MCF 10A (cell line): Measurements from ENCODE around the gene FOXN3. TPM values are rescaled to one million over a fixed set of nuclear protein-coding genes. Genes with fewer than 3 reads are reported as not detected.

Experiments used
- BruUV-seq: library from RNA; stranded (reverse); fragments of 400-500 nt; replicated peaks from 2 replicates; lab custom pipeline; 2021; lab: Mats Ljungman, UMichigan
- CTCF ChIA-PET: fragments of 300-600 bp; sonication (Branson Sonifier 250); formaldehyde crosslinking; extraction: SDS; loops from one replicate; lab custom pipeline; 2021; ENCODE audit warnings: antibody characterized with exemption, inconsistent platforms; lab: Yijun Ruan, JAX
- POLR2A ChIA-PET: fragments of 300-600, 350-650 bp; sonication (Branson Sonifier 250); formaldehyde crosslinking; extraction: SDS; loops from one replicate; lab custom pipeline; 2020; ENCODE audit warnings: antibody characterized with exemption, inconsistent platforms; lab: Yijun Ruan, JAX
- DNase-seq: peaks from one replicate; pipeline ENCODE4 v3.0.0-alpha.2; 2018; ENCODE audit not compliant: unreplicated experiment
- H3K27ac Mint-ChIP-seq: one replicate; pipeline ENCODE4 v1.8.0; 2022; ENCODE audit warnings: mild to moderate bottlenecking, low read depth, mixed read lengths; ENCODE audit not compliant: unreplicated experiment
- H3K27me3 Mint-ChIP-seq: one replicate; pipeline ENCODE4 v1.8.0; 2022; ENCODE audit warnings: mixed read lengths; ENCODE audit not compliant: insufficient read depth, unreplicated experiment
- H3K36me3 Mint-ChIP-seq: one replicate; pipeline ENCODE4 v1.8.0; 2022; ENCODE audit warnings: mild to moderate bottlenecking, moderate library complexity, mixed read lengths; ENCODE audit not compliant: insufficient read depth, unreplicated experiment
- H3K4me1 Mint-ChIP-seq: one replicate; pipeline ENCODE4 v1.8.0; 2022; ENCODE audit warnings: mixed read lengths; ENCODE audit not compliant: insufficient read depth, unreplicated experiment
- H3K4me3 Mint-ChIP-seq: one replicate; pipeline ENCODE4 v1.8.0; 2022; ENCODE audit warnings: mild to moderate bottlenecking, moderate library complexity, mixed read lengths; ENCODE audit not compliant: unreplicated experiment
- H3K9me3 Mint-ChIP-seq: one replicate; pipeline ENCODE4 v1.8.0; 2022; ENCODE audit warnings: mixed read lengths; ENCODE audit not compliant: unreplicated experiment
- intact Hi-C: fragments of 100-400 bp; cut with micrococcal nuclease; formaldehyde crosslinking; loops from 2 replicates; pipeline ENCODE4 v1.14.1; 2022
- total RNA-seq: library from RNA; stranded (reverse); gene quantifications from 2 replicates; pipeline ENCODE4 v1.2.3, GENCODE V29; 2022
- TF ChIP-seq, protein P1 (sequence below): fragments of 200-600 bp; IDR thresholded peaks from one replicate; pipeline ENCODE4 v1.8.0; 2022; ENCODE audit warnings: antibody characterized with exemption, mild to moderate bottlenecking; ENCODE audit not compliant: unreplicated experiment

The FOXN3 gene
- total RNA-seq, 1 experiment from 2014 or later, result 27.1 TPM

DNA sequence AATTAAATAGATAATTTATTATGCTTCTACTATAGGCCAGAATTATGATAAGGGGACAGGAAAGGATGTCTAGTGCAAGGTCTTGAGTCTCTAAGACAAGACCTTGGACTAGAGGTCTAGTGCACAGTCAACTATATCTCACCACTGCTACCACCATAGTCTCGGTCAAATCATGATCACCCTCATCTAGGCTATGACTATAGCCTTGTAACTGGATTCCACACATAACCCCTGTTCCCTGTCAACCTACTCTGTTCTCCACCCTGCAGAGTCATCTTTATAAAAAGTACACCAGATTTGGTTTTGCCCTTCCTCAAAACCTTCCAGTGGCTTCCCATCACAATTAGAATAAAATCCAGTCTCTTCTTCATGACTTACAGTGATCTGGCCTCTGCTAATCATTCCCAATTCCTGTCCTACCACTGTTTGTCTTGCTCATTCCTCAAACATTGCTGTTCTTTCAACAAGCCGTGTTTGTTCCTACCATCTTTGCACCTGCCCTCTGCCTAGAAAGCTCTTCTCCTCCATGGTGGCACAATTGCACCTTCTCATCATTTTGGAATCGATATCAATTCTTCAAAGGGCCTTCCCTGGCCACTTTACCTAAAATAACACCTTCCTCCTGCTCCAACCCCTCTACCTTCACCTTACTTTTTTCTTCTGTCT is 169.4 kb downstream of the FOXN3 start:
- H3K9me3 Mint-ChIP-seq, result no peaks in the 10 kb centered on the region
- H3K27me3 Mint-ChIP-seq, result no peaks in the 10 kb centered on the region
- BruUV-seq, result no TSS peak
- no peak for DNase-seq
- no peaks in the 10 kb centered on the region for H3K4me1 Mint-ChIP-seq
- H3K27ac Mint-ChIP-seq, result no peak overlapping the region
- intact Hi-C loops, result no loop called here
- TF ChIP-seq, protein P1, sequence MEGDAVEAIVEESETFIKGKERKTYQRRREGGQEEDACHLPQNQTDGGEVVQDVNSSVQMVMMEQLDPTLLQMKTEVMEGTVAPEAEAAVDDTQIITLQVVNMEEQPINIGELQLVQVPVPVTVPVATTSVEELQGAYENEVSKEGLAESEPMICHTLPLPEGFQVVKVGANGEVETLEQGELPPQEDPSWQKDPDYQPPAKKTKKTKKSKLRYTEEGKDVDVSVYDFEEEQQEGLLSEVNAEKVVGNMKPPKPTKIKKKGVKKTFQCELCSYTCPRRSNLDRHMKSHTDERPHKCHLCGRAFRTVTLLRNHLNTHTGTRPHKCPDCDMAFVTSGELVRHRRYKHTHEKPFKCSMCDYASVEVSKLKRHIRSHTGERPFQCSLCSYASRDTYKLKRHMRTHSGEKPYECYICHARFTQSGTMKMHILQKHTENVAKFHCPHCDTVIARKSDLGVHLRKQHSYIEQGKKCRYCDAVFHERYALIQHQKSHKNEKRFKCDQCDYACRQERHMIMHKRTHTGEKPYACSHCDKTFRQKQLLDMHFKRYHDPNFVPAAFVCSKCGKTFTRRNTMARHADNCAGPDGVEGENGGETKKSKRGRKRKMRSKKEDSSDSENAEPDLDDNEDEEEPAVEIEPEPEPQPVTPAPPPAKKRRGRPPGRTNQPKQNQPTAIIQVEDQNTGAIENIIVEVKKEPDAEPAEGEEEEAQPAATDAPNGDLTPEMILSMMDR, result no peak
- CTCF ChIA-PET, result interaction anchor here (0.6 kb wide), 1 partner anchor 10 kb away, joined by 4 read pairs; no protein-coding TSS in a partner anchor
- no peaks in the 10 kb centered on the region for H3K36me3 Mint-ChIP-seq
- POLR2A ChIA-PET, result interaction anchor here (1.1 kb wide), 1 partner anchor 131 kb away, joined by 4 read pairs; no protein-coding TSS in a partner anchor
- H3K4me3 Mint-ChIP-seq, result no peak overlapping the region

DNA sequence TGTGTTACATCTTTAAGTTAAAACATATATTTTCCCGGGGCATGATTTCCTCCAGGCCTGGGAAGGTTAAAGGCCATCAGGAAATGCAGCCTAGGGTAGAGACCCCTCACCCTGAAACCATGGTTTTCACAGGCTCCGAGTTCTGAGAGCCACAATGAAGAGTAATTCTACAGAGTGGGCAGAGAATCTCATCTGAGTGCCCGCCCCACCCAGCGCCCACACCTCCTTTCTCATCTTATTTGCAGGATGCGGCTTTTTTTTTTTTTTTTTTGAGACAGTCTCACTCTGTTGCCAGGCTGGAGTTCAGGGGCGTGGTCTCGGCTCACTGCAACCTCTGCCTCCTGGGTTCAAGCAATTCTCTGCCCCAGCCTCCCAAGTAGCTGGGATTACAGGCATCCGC is 170.7 kb downstream of the FOXN3 start:
- H3K9me3 Mint-ChIP-seq, result no peaks in the 10 kb centered on the region
- H3K4me3 Mint-ChIP-seq, result no peak overlapping the region
- ChIA-PET POLR2A (no interaction called here), CTCF (interaction anchor here (1.2 kb wide), 1 partner anchor 12 kb away, joined by 3 read pairs; no protein-coding TSS in a partner anchor)
- no peaks in the 10 kb centered on the region for H3K27me3 Mint-ChIP-seq
- TF ChIP-seq, protein P1, result no peak
- no peaks in the 10 kb centered on the region for H3K4me1 Mint-ChIP-seq
- DNase-seq, result no peak
- no peak overlapping the region for H3K27ac Mint-ChIP-seq
- H3K36me3 Mint-ChIP-seq, result no peaks in the 10 kb centered on the region
- intact Hi-C loops, result no loop called here
- BruUV-seq, result no TSS peak

DNA sequence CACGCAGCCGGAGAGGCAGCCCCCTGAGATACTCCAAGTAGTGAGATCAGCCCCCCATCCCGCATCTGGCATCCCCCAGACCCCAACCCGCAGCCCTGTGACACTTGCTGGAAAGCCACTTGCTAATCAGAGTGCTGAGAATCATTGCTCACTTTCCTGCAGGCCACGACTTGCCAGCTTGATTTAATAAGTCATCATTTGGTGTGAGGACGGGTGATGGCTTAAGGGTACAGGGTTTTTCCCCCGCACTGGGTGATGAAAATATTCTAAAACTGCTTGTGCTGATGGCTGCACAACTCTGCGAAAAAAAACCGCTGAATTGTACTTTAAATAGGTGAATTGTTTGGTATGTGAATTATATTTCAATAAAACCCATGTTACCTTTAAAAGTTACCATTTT is 171.2 kb downstream of the FOXN3 start:
- TF ChIP-seq, protein P1, result no peak
- Mint-ChIP-seq H3K4me3 (no peak overlapping the region), H3K27me3 (no peaks in the 10 kb centered on the region), H3K36me3 (no peaks in the 10 kb centered on the region), H3K4me1 (no peaks in the 10 kb centered on the region), H3K9me3 (no peaks in the 10 kb centered on the region), H3K27ac (no peak overlapping the region)
- ChIA-PET POLR2A (interaction anchor here (0.6 kb wide), 1 partner anchor 19 kb away, joined by 4 read pairs; no protein-coding TSS in a partner anchor), CTCF (interaction anchor here (1.2 to 1.5 kb wide), 2 partner anchors 12 to 205 kb away, joined by 3 to 4 read pairs; no protein-coding TSS in a partner anchor)
- intact Hi-C loops, result no loop called here
- DNase-seq, result peak; percentile 18
- BruUV-seq, result no TSS peak

DNA sequence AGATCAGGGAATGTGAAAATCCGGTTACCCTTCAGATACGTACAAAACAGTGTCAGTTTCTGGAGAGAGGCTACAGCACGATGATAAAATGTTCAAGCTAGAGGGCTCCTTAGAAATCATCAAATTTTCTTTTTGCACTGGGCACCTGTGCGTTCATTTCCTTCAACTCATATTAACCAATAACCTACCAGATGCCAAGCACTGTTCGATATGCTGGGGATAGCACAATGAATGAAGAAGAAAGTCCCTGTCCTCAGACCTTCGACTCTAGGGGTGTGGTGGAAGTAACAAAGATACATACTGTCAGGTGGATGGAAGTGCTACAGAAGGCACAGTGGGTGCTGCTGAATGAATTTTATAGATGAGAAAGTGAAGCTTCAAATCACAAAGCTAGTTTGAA is 172.3 kb downstream of the FOXN3 start:
- H3K27ac Mint-ChIP-seq, result no peak overlapping the region
- no peaks in the 10 kb centered on the region for H3K27me3 Mint-ChIP-seq
- TF ChIP-seq, protein P1, result no peak
- intact Hi-C loops, result no loop called here
- ChIA-PET POLR2A (no interaction called here), CTCF (interaction anchor here (0.8 to 1.5 kb wide), 2 partner anchors 204 to 205 kb away, joined by 4 to 6 read pairs; no protein-coding TSS in a partner anchor)
- no peak for DNase-seq
- no peak overlapping the region for H3K4me3 Mint-ChIP-seq
- no TSS peak for BruUV-seq
- H3K36me3 Mint-ChIP-seq, result no peaks in the 10 kb centered on the region
- no peaks in the 10 kb centered on the region for H3K9me3 Mint-ChIP-seq
- no peaks in the 10 kb centered on the region for H3K4me1 Mint-ChIP-seq
